Stimulated activated naive CD8-positive, alpha-beta T cell treated with anti-CD3 and anti-CD28 coated beads, Interleukin-15, amount 100 ng/mL, for 72 hours (primary cell): Measurements from ENCODE around the gene FILIP1L.
A peak's percentile ranks its signal among the peaks of the same experiment; 100 is the strongest.

ENCODE experiments used
- ATAC-seq: fragments of 150-1000 bp; cut with Tn5 transposase; 2 replicates; pipeline ENCODE4 v1.10.0; 2021; ENCODE audit warnings: mild to moderate bottlenecking, moderate library complexity
- DNase-seq, 2 donors: peaks; one replicate each; pipeline ENCODE4 v3.0.0; 2021 to 2022
- H3K27ac Mint-ChIP-seq, 2 donors: one replicate each; pipeline ENCODE4 v1.8.0; 2022; ENCODE audit warnings: mild to moderate bottlenecking in 2 of 2, mixed read lengths in 2 of 2, moderate library complexity in 2 of 2
- H3K27me3 Mint-ChIP-seq: one replicate; pipeline ENCODE4 v1.8.0; 2022; ENCODE audit warnings: mixed read lengths
- H3K4me1 Mint-ChIP-seq: one replicate; pipeline ENCODE4 v1.8.0; 2022; ENCODE audit warnings: mild to moderate bottlenecking, mixed read lengths
- H3K4me3 Mint-ChIP-seq, 2 donors: one replicate each; pipeline ENCODE4 v1.8.0; 2022; ENCODE audit warnings: mild to moderate bottlenecking in 2 of 2, mixed read lengths in 2 of 2, moderate library complexity in 1 of 2
- H3K9me3 Mint-ChIP-seq, 2 donors: one replicate each; pipeline ENCODE4 v1.8.0; 2022; ENCODE audit warnings: mixed read lengths in 2 of 2

Gene FILIP1L

GRCh38 chr3:99865321-99865720 lies 249.0 kb downstream of the FILIP1L start:
- Mint-ChIP-seq H3K9me3 (no peaks in the 10 kb centered on the region), H3K4me1 (peaks cover 58% of the 10 kb centered on the region), H3K27me3 (no peaks in the 10 kb centered on the region), H3K4me3 (no peak overlapping the region), H3K27ac (no peak overlapping the region)
- ATAC-seq (no peak), DNase-seq (no peak)

GRCh38 chr3:99864289-99864688 lies 250.0 kb downstream of the FILIP1L start:
- Mint-ChIP-seq H3K4me1 (peaks cover 62% of the 10 kb centered on the region), H3K9me3 (no peaks in the 10 kb centered on the region), H3K4me3 (no peak overlapping the region), H3K27ac (no peak overlapping the region), H3K27me3 (no peaks in the 10 kb centered on the region)
- no peak for DNase-seq
- no peak for ATAC-seq

- ATAC-seq = peak; percentile 40
- H3K4me1 Mint-ChIP-seq = peaks cover 57% of the 10 kb centered on the region
- no peak overlapping the region for H3K4me3 Mint-ChIP-seq
- no peaks in the 10 kb centered on the region for H3K27me3 Mint-ChIP-seq
- H3K27ac Mint-ChIP-seq = no peak overlapping the region
- no peaks in the 10 kb centered on the region for H3K9me3 Mint-ChIP-seq
- DNase-seq = no peak
Measured at GRCh38 chr3:99863588-99863987, 250.7 kb downstream of the FILIP1L start.

GRCh38 chr3:99863002-99863401 lies 251.3 kb downstream of the FILIP1L start:
- H3K4me1 Mint-ChIP-seq = peaks cover 51% of the 10 kb centered on the region
- H3K27ac Mint-ChIP-seq = peak overlapping the region in 1 of 2 donors; percentile 35
- H3K27me3 Mint-ChIP-seq = no peaks in the 10 kb centered on the region
- no peaks in the 10 kb centered on the region for H3K9me3 Mint-ChIP-seq
- ATAC-seq (no peak), DNase-seq (no peak)
- no peak overlapping the region for H3K4me3 Mint-ChIP-seq

- peaks cover 43% of the 10 kb centered on the region for H3K4me1 Mint-ChIP-seq
- H3K27ac Mint-ChIP-seq = no peak overlapping the region
- ATAC-seq (peak; percentile 7), DNase-seq (no peak)
- H3K27me3 Mint-ChIP-seq = no peaks in the 10 kb centered on the region
- H3K4me3 Mint-ChIP-seq = no peak overlapping the region
- H3K9me3 Mint-ChIP-seq = no peaks in the 10 kb centered on the region
Measured at GRCh38 chr3:99862208-99862607, 252.1 kb downstream of the FILIP1L start.

- Mint-ChIP-seq H3K27me3 (no peaks in the 10 kb centered on the region), H3K9me3 (no peaks in the 10 kb centered on the region), H3K4me1 (peaks cover 33% of the 10 kb centered on the region), H3K27ac (no peak overlapping the region), H3K4me3 (no peak overlapping the region)
- DNase-seq (no peak), ATAC-seq (no peak)
Measured at GRCh38 chr3:99861216-99861615, 253.1 kb downstream of the FILIP1L start.

GRCh38 chr3:99859825-99860224 lies 254.5 kb downstream of the FILIP1L start:
- H3K27ac Mint-ChIP-seq = no peak overlapping the region
- no peaks in the 10 kb centered on the region for H3K27me3 Mint-ChIP-seq
- H3K9me3 Mint-ChIP-seq = no peaks in the 10 kb centered on the region
- no peak overlapping the region for H3K4me3 Mint-ChIP-seq
- peaks cover 21% of the 10 kb centered on the region for H3K4me1 Mint-ChIP-seq
- DNase-seq = no peak
- no peak for ATAC-seq

GRCh38 chr3:99858469-99858868 lies 255.8 kb downstream of the FILIP1L start:
- Mint-ChIP-seq H3K4me1 (peaks cover 8% of the 10 kb centered on the region), H3K27ac (no peak overlapping the region), H3K4me3 (no peak overlapping the region), H3K9me3 (no peaks in the 10 kb centered on the region), H3K27me3 (no peaks in the 10 kb centered on the region)
- DNase-seq = no peak
- ATAC-seq = no peak

GRCh38 chr3:99857278-99857677 lies 257.0 kb downstream of the FILIP1L start:
- Mint-ChIP-seq H3K4me1 (peaks cover 7% of the 10 kb centered on the region), H3K4me3 (no peak overlapping the region), H3K27ac (no peak overlapping the region), H3K9me3 (no peaks in the 10 kb centered on the region), H3K27me3 (no peaks in the 10 kb centered on the region)
- no peak for DNase-seq
- no peak for ATAC-seq

- H3K27me3 Mint-ChIP-seq = no peaks in the 10 kb centered on the region
- DNase-seq = no peak
- H3K27ac Mint-ChIP-seq = no peak overlapping the region
- peak; percentile 85 for ATAC-seq
- H3K4me1 Mint-ChIP-seq = peaks cover 7% of the 10 kb centered on the region
- H3K4me3 Mint-ChIP-seq = no peak overlapping the region
- no peaks in the 10 kb centered on the region for H3K9me3 Mint-ChIP-seq
Measured at GRCh38 chr3:99856437-99857220, 257.7 kb downstream of the FILIP1L start.

- Mint-ChIP-seq H3K27ac (peak overlapping the region in 1 of 2 donors; percentile 16), H3K27me3 (no peaks in the 10 kb centered on the region), H3K9me3 (no peaks in the 10 kb centered on the region), H3K4me3 (no peak overlapping the region), H3K4me1 (peaks cover 7% of the 10 kb centered on the region)
- DNase-seq (no peak), ATAC-seq (no peak)
Measured at GRCh38 chr3:99855900-99856299, 258.4 kb downstream of the FILIP1L start.

- no peaks in the 10 kb centered on the region for H3K9me3 Mint-ChIP-seq
- H3K27me3 Mint-ChIP-seq = no peaks in the 10 kb centered on the region
- no peak overlapping the region for H3K27ac Mint-ChIP-seq
Measured at GRCh38 chr3:99854756-99855298, 259.5 kb downstream of the FILIP1L start.

GRCh38 chr3:99852851-99853250 lies 261.4 kb downstream of the FILIP1L start:
- ATAC-seq = no peak
- Mint-ChIP-seq H3K9me3 (no peaks in the 10 kb centered on the region), H3K27ac (no peak overlapping the region), H3K4me1 (no peaks in the 10 kb centered on the region), H3K27me3 (no peaks in the 10 kb centered on the region), H3K4me3 (no peak overlapping the region)
- DNase-seq = no peak

More at GRCh38 chr3:99854756-99855298, 259.5 kb downstream of the FILIP1L start:
- ATAC-seq (no peak), DNase-seq (no peak)
- Mint-ChIP-seq H3K4me1 (no peaks in the 10 kb centered on the region), H3K4me3 (no peak overlapping the region)

- no peak for ATAC-seq
- no peaks in the 10 kb centered on the region for H3K9me3 Mint-ChIP-seq
- H3K27ac Mint-ChIP-seq = no peak overlapping the region
- no peaks in the 10 kb centered on the region for H3K4me1 Mint-ChIP-seq
- DNase-seq = no peak
- no peaks in the 10 kb centered on the region for H3K27me3 Mint-ChIP-seq
- H3K4me3 Mint-ChIP-seq = no peak overlapping the region
Measured at GRCh38 chr3:99851955-99852354, 262.3 kb downstream of the FILIP1L start.

- Mint-ChIP-seq H3K9me3 (no peaks in the 10 kb centered on the region), H3K27me3 (no peaks in the 10 kb centered on the region), H3K27ac (no peak overlapping the region), H3K4me1 (peaks cover 10% of the 10 kb centered on the region), H3K4me3 (no peak overlapping the region)
- ATAC-seq (no peak), DNase-seq (no peak)
Measured at GRCh38 chr3:99850608-99851007, 263.7 kb downstream of the FILIP1L start.

- ATAC-seq (no peak), DNase-seq (no peak)
- H3K9me3 Mint-ChIP-seq = no peaks in the 10 kb centered on the region
- H3K27me3 Mint-ChIP-seq = no peaks in the 10 kb centered on the region
- peaks cover 23% of the 10 kb centered on the region for H3K4me1 Mint-ChIP-seq
- no peak overlapping the region for H3K27ac Mint-ChIP-seq
- H3K4me3 Mint-ChIP-seq = no peak overlapping the region
Measured at GRCh38 chr3:99848433-99848832, 265.9 kb downstream of the FILIP1L start.
